ENCODE data around the gene OR6K2.

OR6K2 gene

DNA sequence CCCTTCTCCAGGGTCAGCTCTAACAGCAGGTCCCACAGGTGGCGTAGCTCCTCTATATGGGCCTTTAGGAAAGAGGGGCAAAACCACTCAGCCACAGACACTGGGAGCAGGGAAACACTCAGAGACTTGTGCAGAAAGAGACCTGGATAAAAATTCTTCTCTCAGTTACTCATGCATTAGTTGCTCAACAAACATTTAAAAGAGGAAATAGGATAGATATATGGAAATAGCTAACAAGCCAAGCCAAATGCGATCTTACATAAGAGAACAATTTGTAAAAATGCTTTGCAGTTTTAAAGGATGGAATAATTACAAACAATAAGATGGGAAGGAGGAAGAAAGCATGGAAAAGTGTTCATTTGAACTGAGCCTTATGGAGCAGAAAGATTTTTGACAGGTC is 18.8 kb downstream of the OR6K2 start:
- no peak for DNase-seq

DNA sequence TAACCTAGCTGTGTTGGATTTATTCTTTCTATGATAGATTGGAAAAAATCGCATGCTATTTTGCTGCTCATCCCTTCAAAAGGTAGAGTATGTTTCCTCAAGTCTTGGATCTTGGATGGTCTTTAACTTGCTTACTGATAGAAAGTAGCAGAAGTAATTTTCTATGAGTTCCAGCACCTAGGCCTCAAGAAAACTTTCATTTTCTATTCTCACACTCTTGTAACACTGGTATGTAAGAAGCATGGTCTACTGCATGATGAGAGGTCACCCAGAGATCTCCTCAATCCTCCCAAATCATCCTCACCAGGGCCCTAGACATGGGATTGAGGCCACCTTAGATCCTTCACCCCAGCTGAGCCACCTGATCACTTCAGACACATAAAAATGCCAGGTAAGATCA is 21.2 kb downstream of the OR6K2 start:
- no peak for DNase-seq

DNA sequence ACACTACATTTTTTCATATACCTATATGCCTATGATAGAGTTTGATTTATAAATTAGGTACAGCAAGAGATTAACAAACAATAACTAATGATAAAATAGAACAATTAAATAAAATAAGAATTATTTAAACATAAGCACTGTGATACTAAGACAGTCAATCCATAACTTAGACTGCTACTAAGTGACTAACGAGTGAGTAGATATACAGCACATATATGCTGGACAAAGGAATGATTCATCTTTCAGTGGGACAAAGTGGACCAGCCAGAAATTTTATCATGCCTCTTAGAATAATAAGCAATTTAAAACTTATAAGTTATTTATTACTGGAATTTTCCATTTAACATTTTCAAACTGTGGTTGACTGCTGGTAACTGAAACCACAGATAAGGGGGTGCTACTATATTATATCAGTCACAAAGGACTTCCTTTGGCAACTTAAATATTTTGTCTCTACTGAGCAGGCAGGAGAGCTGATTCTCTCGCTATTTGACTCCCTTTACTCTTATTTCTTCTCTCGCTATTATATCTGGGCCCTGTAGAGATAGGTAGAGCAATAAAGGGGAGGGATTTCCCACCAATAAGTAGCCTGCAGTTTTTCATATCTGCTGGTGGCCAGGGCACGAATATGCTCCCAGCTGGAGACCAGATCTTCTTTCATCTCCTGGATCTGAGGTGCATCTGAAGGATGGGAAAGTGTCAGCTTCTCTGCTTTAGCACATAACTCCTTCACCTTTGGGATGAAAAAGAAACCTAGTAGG is 24.7 kb downstream of the OR6K2 start:
- no peak for DNase-seq

DNA sequence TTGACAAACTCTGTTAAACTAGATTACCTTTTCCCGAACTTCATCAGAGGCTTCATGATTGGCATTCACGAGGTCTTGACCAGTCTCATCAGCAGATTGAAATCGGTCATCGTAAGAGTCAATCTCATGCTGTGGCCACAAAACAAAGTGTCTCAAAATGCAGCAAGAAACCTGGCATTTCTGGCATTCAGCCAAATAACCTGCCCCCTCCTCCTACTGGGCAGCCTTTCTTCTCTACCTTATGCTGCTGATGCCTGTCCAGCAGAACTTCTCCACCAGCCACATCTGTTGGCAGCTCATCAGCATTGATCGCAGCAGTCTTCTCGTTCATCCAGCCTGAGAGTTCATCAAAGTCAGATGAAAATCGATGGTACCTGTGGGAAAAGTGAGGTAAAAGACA is 26.1 kb downstream of the OR6K2 start:
- DNase-seq, result no peak

- no peak for DNase-seq
These were observed 34.4 kb downstream of the OR6K2 start for GRCh38 chr1:158666037-158666436.

GRCh38 chr1:158654571-158654970 is 45.9 kb downstream of the OR6K2 start:
- DNase-seq, result no peak

DNA sequence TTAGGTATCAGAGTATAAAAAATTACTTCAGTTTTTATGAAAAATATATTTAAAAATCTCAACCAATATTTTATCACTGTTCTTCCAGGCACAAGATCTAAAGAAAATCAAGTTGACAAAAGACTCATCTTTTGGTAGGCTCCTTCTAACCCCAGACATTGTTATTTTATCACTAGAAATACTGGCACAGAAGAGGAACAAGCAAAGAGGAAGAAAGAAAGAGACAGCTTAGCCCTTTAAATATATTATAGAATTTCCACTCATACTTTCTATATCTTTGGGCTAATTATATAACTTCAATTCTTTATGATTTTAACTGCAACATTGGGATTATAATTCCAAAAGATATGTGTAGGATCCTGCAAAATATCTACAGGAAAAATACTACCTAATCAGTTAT is 46.4 kb downstream of the OR6K2 start:
- no peak for DNase-seq

DNA sequence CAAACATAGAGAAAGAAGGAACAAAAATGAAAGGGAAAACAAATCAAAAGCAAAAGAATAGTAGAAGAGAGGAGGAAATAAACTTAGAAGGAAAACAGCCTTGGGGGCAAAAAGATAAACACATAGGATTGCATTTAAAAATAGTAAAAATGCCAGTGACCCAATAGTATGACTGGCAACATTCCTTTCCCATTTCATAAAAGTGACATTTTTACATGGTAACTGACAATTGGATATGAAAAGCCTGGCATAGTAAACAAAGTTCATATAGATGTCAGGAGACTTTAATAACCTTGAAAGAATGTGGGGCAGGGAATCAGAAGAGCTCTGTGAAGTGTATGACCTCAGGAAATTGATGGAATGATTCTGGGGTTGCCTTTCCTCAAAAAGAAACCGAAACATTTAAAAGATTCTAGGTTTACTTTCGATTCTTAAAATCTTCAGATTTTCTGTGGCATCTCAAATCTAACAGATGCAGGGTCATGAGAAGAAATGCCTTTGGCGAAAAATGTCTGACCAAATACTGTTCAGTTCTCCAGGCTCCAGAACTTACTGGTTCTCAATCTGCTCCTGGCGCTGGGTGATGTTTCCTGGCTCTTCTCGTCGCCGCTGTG is 47.6 kb downstream of the OR6K2 start:
- DNase-seq, result no peak

Measured in GF-D8 (cell line).